H1 (cell line): ENCODE measurements around the gene CCDC9B.

Experiments
- CEBPB ChIP-seq: IDR thresholded peaks from 2 replicates; pipeline ENCODE4 v1.6.1; 2012; ENCODE audit warnings: low read depth, low read length
- MAFK ChIP-seq: IDR thresholded peaks from 2 replicates; pipeline ENCODE4 v1.6.1; 2012; ENCODE audit warnings: low read depth, mild to moderate bottlenecking, improper control_type of control experiment, low read length
- TF ChIP-seq, protein P1 (sequence below), 3 experiments: IDR thresholded peaks; 1 replicate in 2 of 3; 2 replicates in 1 of 3; pipeline versions ENCODE4 v1.5.1 to v1.6.1; 2011; ENCODE audit warnings: low read length in 3 of 3, mild to moderate bottlenecking in 3 of 3, inconsistent platforms in 2 of 3, low read depth in 1 of 3, moderate library complexity in 1 of 3; ENCODE audit not compliant: insufficient read depth in 1 of 3; ENCODE audit errors: control extremely low read depth in 1 of 3

DNA sequence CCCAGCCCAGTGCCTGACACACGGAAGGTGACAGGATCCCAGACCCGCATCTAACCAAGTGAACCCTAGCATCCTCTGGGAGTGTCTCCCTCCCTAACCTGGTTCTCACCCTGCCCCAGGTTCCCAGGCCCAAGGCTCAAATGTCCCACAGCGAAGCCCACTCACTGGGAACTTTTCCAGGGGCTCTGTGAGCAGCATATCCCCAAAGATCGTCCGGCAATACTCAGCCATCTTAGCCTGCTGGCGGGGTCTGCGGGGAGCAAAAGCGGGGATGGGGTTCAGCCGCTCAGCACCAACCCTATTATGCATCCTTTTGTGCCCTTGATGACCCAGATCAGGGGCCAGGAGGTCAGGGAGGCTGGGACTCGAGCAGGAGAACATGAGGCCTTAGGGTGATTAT lies 43.4 kb downstream of the CCDC9B start:
- TF ChIP-seq, protein P1, sequence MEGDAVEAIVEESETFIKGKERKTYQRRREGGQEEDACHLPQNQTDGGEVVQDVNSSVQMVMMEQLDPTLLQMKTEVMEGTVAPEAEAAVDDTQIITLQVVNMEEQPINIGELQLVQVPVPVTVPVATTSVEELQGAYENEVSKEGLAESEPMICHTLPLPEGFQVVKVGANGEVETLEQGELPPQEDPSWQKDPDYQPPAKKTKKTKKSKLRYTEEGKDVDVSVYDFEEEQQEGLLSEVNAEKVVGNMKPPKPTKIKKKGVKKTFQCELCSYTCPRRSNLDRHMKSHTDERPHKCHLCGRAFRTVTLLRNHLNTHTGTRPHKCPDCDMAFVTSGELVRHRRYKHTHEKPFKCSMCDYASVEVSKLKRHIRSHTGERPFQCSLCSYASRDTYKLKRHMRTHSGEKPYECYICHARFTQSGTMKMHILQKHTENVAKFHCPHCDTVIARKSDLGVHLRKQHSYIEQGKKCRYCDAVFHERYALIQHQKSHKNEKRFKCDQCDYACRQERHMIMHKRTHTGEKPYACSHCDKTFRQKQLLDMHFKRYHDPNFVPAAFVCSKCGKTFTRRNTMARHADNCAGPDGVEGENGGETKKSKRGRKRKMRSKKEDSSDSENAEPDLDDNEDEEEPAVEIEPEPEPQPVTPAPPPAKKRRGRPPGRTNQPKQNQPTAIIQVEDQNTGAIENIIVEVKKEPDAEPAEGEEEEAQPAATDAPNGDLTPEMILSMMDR (IDR thresholded peaks at IDR 0.05; ENCODE audit: control extremely low read depth in 1 of 3, insufficient read depth in 1 of 3, low read depth in 1 of 3, low read length in 3 of 3) = no peak
- no peak for TF ChIP-seq CEBPB
- TF ChIP-seq MAFK = no peak
